MM.1S (cell line): ENCODE measurements around the gene OAF.

Experiments
- DNase-seq: peaks from one replicate; pipeline ENCODE4 v3.0.0-alpha.2; 2015
- H2AFZ ChIP-seq: fragments of 300-600 bp; sonication (generic); 2 replicates; pipeline ENCODE4 v1.6.0; 2016; ENCODE audit warnings: antibody characterized with exemption, low read length
- H3F3A ChIP-seq: fragments of 300-600 bp; sonication (generic); 2 replicates; pipeline ENCODE4 v1.6.1; 2016; ENCODE audit warnings: mild to moderate bottlenecking, antibody characterized with exemption, low read length, moderate library complexity, mixed read lengths; ENCODE audit not compliant: insufficient read depth
- H3K27ac ChIP-seq: fragments of 300-600 bp; sonication (generic); 2 replicates; pipeline ENCODE4 v1.5.1; 2016; ENCODE audit warnings: mild to moderate bottlenecking, low read length
- H3K27me3 ChIP-seq: fragments of 300-600 bp; sonication (generic); replicated peaks from 2 replicates; pipeline ENCODE4 v1.6.0; 2016; ENCODE audit warnings: low read length; ENCODE audit not compliant: insufficient read depth
- H3K36me3 ChIP-seq: fragments of 300-600 bp; sonication (generic); replicated peaks from 2 replicates; pipeline ENCODE4 v1.6.1; 2016; ENCODE audit warnings: mild to moderate bottlenecking, low read length, mixed read lengths; ENCODE audit not compliant: insufficient read depth
- H3K4me1 ChIP-seq: fragments of 300-600 bp; sonication (generic); 2 replicates; pipeline ENCODE4 v1.6.1; 2016; ENCODE audit warnings: low read length, mixed read lengths
- H3K4me2 ChIP-seq: fragments of 300-600 bp; sonication (generic); 2 replicates; pipeline ENCODE4 v1.6.0; 2016; ENCODE audit warnings: low read depth, low read length
- H3K4me3 ChIP-seq: fragments of 300-600 bp; sonication (generic); 2 replicates; pipeline ENCODE4 v1.5.1; 2016; ENCODE audit warnings: low read length, mixed read lengths
- H3K79me2 ChIP-seq: fragments of 300-600 bp; sonication (generic); 2 replicates; pipeline ENCODE4 v1.6.1; 2016; ENCODE audit warnings: mixed run types, low read length, mixed read lengths
- H3K9ac ChIP-seq: fragments of 300-600 bp; sonication (generic); 2 replicates; pipeline ENCODE4 v1.6.1; 2016; ENCODE audit warnings: low read length, mixed read lengths
- H3K9me2 ChIP-seq: fragments of 300-600 bp; sonication (generic); replicated peaks from 2 replicates; pipeline ENCODE4 v1.6.1; 2016; ENCODE audit warnings: mild to moderate bottlenecking, low read length, mixed read lengths; ENCODE audit not compliant: insufficient read depth
- H3K9me3 ChIP-seq: fragments of 300-600 bp; sonication (generic); replicated peaks from 2 replicates; pipeline ENCODE4 v1.6.1; 2016; ENCODE audit warnings: mild to moderate bottlenecking, low read length, mixed read lengths; ENCODE audit not compliant: insufficient read depth
- H4K20me1 ChIP-seq: fragments of 300-600 bp; sonication (generic); 2 replicates; pipeline ENCODE4 v1.6.1; 2016; ENCODE audit warnings: mild to moderate bottlenecking, low read length, moderate library complexity, mixed read lengths; ENCODE audit not compliant: insufficient read depth
- CTCF ChIP-seq: fragments of 300-600 bp; sonication (generic); IDR thresholded peaks from 2 replicates; pipeline ENCODE4 v1.5.1; 2016; ENCODE audit warnings: antibody characterized with exemption, low read length, mixed read lengths
- EZH2 ChIP-seq: fragments of 300-600 bp; sonication (generic); optimal IDR thresholded peaks from 2 replicates; pipeline ENCODE3; 2017; ENCODE audit warnings: low read depth, mild to moderate bottlenecking, antibody characterized with exemption, low read length, mixed read lengths
- EZH2phosphoT487 ChIP-seq: fragments of 300-600 bp; sonication (generic); IDR thresholded peaks from 2 replicates; pipeline ENCODE4 v1.6.1; 2018; ENCODE audit warnings: antibody characterized with exemption, low read length

Gene OAF

GRCh38 chr11:120212259-120212878 lies 1.5 kb downstream of the OAF start:
- Histone ChIP-seq H3K27ac (no peak overlapping the region), H2AFZ (no peak overlapping the region), H3K4me3 (no peak overlapping the region), H3K27me3 (no peaks in the 10 kb centered on the region; the same call in 1 of the 2 replicates), H3F3A (peaks cover 5% of the 10 kb centered on the region; the same call in 1 of the 2 replicates), H3K79me2 (peaks cover 9% of the 10 kb centered on the region; the same call in 1 of the 2 replicates), H3K9me2 (no peaks in the 10 kb centered on the region), H4K20me1 (no peaks in the 10 kb centered on the region), H3K4me2 (no peak overlapping the region), H3K36me3 (no peaks in the 10 kb centered on the region), H3K4me1 (peaks cover 3% of the 10 kb centered on the region; the same call in 1 of the 2 replicates), H3K9me3 (no peaks in the 10 kb centered on the region), H3K9ac (no peak overlapping the region)
- TF ChIP-seq EZH2phosphoT487: no peak
- DNase-seq: no peak

GRCh38 chr11:120212926-120213325 lies 2.1 kb downstream of the OAF start:
- Histone ChIP-seq H3K27ac (no peak overlapping the region), H3K9me3 (no peaks in the 10 kb centered on the region), H3K4me2 (no peak overlapping the region), H3K79me2 (peaks cover 9% of the 10 kb centered on the region; the same call in 1 of the 2 replicates), H3K9me2 (no peaks in the 10 kb centered on the region), H3K9ac (no peak overlapping the region), H4K20me1 (no peaks in the 10 kb centered on the region), H3F3A (peaks cover 5% of the 10 kb centered on the region; the same call in 1 of the 2 replicates), H3K4me3 (no peak overlapping the region), H3K4me1 (peaks cover 3% of the 10 kb centered on the region; the same call in 1 of the 2 replicates), H3K36me3 (no peaks in the 10 kb centered on the region), H3K27me3 (no peaks in the 10 kb centered on the region; the same call in 1 of the 2 replicates), H2AFZ (no peak overlapping the region)
- no peak for DNase-seq
- no peak for TF ChIP-seq EZH2
- no peak for TF ChIP-seq EZH2phosphoT487
- TF ChIP-seq CTCF: no peak

GRCh38 chr11:120214581-120214980 lies 3.7 kb downstream of the OAF start:
- Histone ChIP-seq H3K9ac (no peak overlapping the region), H3K9me3 (no peaks in the 10 kb centered on the region), H3K4me1 (peaks cover 3% of the 10 kb centered on the region; the same call in 1 of the 2 replicates), H3F3A (peaks cover 5% of the 10 kb centered on the region; the same call in 1 of the 2 replicates), H3K4me2 (no peak overlapping the region), H3K27ac (no peak overlapping the region), H3K79me2 (peaks cover 9% of the 10 kb centered on the region; the same call in 1 of the 2 replicates), H3K36me3 (no peaks in the 10 kb centered on the region), H2AFZ (no peak overlapping the region), H4K20me1 (no peaks in the 10 kb centered on the region), H3K9me2 (no peaks in the 10 kb centered on the region), H3K27me3 (no peaks in the 10 kb centered on the region), H3K4me3 (no peak overlapping the region)
- TF ChIP-seq CTCF (no peak), EZH2 (no peak), EZH2phosphoT487 (no peak)
- DNase-seq: no peak

GRCh38 chr11:120215634-120216033 lies 4.8 kb downstream of the OAF start:
- Histone ChIP-seq H2AFZ (no peak overlapping the region), H3K27me3 (no peaks in the 10 kb centered on the region), H3K9me3 (no peaks in the 10 kb centered on the region), H3K4me3 (no peak overlapping the region), H3K9me2 (no peaks in the 10 kb centered on the region), H3K36me3 (no peaks in the 10 kb centered on the region), H3K4me2 (no peak overlapping the region), H3K9ac (no peak overlapping the region), H3K79me2 (peaks cover 9% of the 10 kb centered on the region; the same call in 1 of the 2 replicates), H3K27ac (no peak overlapping the region), H3F3A (no peaks in the 10 kb centered on the region), H4K20me1 (no peaks in the 10 kb centered on the region), H3K4me1 (no peaks in the 10 kb centered on the region)
- DNase-seq: no peak
- TF ChIP-seq EZH2phosphoT487 (no peak), EZH2 (no peak), CTCF (no peak)
